Left hindlimb (tissue), 1 donor: ENCODE measurements around the gene C16orf92.

Experiments
- DNase-seq: peaks from one replicate; pipeline ENCODE4 v3.0.0-alpha.2; 2018

The C16orf92 gene

GRCh38 chr16:30027588-30028437 lies 4.8 kb downstream of the C16orf92 start:
- no peak for DNase-seq

DNA sequence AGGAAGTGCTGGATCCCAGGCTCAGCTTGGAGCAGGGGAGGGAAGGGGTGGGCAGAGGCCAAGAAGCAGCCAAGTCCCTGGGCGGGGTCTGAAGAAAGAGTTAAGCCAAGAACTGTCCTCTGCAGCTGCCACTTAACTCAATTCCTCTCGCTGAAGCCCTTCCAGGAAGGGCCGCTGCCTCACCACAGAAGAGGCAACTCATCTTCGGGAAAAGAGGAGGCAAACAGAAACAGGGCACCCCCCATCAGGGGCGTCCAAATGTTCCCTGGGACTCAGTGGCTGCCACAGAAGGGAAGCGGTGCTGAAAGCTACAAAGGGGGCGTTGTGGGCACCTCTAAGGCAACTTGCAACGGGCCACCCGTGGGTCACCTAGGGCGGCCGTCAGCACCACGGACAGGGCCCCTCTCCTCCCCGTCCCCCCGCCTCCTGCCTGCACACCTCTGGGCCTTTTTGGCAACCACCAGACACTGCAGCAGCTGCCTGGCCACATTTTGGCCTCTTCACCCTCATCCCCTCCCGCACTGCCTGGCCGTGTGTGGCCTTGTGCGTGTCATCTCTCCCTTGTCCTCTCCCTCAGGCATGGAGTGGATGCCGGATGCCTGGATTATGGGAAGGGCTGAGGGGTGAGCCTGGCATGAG lies 5.6 kb downstream of the C16orf92 start:
- DNase-seq, result no peak

DNA sequence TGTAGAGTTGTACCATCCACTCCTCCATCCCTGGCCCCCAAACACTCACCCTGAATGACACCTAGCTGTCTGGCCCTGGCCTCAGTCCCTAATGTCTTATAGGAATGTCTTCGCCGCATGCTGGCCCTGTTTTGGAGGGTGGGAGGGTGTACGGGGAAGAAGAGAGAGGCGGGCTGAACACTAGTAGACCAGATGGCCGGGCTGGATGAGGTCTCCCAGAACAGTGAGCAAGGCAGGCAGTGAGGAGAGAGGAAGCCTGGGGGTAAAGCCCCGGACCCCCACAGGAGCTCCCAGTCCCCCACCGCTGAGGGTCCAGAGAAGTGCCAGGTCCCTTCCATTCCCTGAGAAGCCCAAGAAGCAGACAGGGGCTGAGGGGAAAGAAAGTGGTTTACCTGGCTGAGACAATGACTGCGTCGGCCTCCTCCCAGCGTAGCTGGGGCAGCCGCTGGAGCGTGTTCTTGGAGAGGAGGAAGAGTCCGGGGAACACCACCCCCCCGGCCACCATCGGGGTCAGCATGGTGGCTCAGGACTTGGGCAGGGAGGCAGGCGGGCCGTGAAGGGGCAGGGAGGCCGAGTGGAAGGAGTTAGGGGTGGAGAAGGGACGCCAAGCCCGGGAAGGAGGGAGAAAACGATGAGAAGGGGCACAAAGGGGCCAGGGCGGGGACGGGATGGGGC lies 7.2 kb downstream of the C16orf92 start:
- peak; percentile 17 for DNase-seq

- peak; percentile 35 for DNase-seq
These were observed 7.9 kb downstream of the C16orf92 start, which contains the start of gene TLCD3B for GRCh38 chr16:30030841-30031413. TSS of gene TLCD3B (minus strand) at chr16:30031271. CDS start at chr16:30030527, 744 bp downstream.

GRCh38 chr16:30031477-30031918 lies 8.5 kb downstream of the C16orf92 start:
- peak; percentile 2 for DNase-seq

DNA sequence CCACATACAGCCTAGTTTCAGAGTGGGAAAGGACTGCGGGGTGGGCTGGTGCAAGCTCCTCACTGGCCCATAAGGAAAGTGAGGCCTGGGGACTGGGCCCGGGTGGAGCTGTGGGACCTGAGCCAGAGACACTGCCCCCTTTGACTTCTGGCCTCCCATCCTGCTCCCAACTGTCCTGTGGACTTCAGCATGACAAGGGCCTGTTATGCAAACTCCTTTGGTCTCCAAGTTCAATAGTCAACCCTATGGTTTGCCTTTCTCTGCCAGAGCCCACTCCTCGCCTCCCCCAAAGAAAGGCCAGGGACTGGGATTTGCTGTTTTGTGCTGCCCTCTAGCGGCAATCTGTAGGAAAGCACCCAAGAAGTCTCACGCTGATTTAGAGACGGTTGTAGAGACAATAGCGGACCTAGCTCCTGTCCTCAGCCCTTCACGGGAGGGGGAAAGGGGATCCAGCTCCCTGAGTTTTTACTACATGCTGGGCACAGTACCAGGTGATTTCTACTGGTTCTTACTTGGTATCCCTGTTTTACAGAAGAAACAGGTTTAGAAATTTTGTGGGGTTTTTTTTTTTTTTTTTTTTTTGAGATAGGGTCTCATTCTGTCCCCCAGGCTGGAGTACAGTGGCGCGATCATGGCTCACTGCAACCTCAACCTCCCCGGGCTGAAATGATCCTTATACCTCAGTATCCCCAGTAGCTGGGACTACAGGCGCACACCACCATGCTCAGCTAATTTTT lies 9.3 kb downstream of the C16orf92 start:
- DNase-seq, result peak; percentile 51

GRCh38 chr16:30033270-30033669 lies 10.3 kb downstream of the C16orf92 start:
- DNase-seq, result peak; percentile 7

GRCh38 chr16:30040221-30040620 lies 17.2 kb downstream of the C16orf92 start:
- DNase-seq, result peak; percentile 0

DNA sequence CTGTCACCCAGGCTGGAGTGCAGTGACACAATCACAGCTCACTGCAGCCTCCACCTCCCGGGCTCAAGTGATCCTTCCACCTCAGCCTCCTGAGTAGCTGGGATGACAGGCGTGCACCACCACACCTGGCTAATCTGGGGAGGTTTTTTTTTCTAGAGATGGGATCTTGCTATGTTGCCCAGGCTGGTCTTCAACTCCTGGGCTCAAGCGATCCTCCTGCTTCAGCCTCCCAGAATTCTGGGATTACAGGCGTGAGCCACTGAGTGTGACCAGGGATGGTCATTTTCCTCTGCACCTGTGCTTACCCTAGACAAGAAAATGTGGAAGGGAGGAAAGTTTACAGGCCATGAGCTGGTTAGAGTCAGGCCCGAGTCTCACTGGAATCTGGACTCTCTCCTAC lies 17.7 kb downstream of the C16orf92 start:
- DNase-seq, result peak; percentile 0

GRCh38 chr16:30041841-30042240 lies 18.8 kb downstream of the C16orf92 start:
- DNase-seq, result peak; percentile 3

- DNase-seq, result peak; percentile 10
These were observed 23.2 kb downstream of the C16orf92 start for GRCh38 chr16:30046178-30046577.

DNA sequence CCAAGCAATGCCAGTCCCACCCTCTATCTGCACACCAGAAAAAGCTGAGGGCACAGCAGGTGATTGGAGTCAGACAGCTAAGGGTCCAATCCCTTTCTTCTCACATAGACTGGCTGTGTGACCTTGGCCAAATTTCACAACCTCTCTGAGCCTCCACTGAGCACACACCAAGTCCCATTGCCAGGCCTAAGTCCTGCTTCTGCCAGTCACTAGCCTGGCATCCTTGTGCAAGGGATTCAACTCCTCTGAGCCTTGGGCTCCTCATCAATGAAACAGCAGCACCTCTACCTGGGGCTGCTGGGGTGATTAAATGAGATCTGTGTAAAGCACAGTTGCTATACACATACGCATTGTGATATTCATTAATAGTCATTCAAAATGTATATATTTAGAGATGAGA lies 23.6 kb downstream of the C16orf92 start:
- DNase-seq, result peak; percentile 4

DNA sequence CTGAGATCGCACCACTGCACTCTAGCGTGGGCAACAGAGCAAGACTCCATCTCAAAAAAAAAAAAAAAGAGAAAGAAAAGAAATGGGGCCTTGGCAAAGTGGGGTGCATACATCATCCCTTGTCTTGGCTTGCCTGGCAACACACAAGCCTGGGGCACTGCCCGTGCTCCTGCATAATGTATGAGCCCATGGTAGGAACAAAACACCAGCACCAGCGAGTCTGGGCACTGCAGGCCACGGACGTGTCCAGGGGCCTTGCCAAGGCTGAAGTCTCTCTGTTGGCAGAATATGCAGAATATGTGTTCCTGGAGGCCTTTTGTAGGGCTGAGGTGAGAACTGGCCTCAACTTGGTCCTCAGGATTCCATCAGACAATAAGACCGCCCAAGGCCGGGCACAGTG lies 26.9 kb downstream of the C16orf92 start:
- DNase-seq, result peak; percentile 20

- no peak for DNase-seq
These were observed 28.5 kb downstream of the C16orf92 start for GRCh38 chr16:30051518-30051917.

DNA sequence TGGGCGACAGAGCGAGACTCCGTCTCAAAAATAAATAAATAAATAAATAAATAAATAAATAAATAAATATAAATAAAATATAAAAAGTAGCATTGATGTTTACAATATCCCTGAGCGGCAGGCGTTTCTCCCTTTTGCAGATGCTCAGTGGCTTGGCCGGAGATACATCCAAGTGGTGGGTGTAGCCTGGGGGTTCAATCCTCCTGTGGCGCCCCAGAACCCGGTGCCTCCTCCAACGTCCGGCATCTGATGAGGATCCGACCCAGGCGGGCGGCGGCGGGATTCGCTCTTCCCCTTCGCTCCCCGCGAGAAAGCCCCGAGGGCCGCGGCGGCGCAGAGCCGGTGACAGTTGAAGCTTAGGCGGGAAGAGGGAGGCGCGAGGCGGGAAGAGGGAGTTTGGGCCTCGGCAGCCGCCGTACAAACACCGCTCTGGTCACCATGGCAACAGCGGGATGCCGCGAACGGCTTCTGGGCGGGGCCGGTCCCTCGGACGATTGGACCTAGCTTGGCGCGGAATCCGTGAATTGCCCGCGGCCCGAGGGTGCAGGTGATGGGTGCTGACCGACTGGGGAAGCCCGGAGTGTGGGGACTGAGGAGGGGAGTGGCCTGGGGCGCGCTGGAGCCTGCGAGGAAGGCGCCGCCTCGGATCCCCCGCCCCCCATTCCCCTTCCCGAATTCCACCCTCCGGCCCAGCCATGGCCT lies 29.8 kb downstream of the C16orf92 start:
- peak; percentile 95 for DNase-seq

GRCh38 chr16:30053376-30054015 lies 30.5 kb downstream of the C16orf92 start:
- peak; percentile 47 for DNase-seq

DNA sequence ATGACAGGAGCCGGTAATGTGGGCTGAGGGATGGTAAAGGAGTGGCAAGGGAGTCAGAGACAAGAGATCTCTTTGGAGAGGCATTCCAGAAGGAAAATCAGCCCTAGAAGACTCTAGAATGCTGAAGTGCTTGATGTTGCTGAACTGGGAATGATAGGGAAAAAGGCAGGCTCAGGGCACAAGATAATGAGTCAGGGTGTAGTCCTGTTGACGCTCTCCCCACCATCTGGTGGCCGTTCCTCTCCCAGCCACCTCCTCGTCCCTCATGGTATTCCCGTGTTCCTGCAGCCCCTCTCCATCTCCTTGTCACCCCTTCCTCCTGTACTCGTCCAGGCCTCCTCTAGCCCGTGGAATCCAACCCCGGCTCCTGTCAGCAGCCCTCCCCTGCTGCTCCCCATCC lies 31.5 kb downstream of the C16orf92 start:
- no peak for DNase-seq

GRCh38 chr16:30054959-30055553 lies 32.1 kb downstream of the C16orf92 start:
- no peak for DNase-seq

DNA sequence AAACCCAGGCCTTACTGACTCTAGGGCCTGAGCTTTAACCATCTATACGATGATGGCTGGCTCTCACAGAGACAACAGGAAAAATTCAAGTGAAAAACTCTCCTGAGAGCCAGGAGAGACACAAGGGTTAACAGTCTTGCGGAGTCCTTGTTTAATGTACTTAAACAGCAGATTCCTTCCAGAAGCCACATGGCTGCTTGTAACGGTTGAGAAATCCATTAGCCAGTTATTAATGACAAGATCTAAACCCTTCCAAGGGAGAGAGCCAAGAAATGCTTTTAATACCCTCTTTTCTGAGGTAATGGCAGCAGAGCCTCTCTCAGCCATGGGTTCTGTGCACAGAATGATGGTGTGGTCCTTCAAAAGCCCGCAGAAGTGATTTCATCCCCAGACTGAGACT lies 37.3 kb downstream of the C16orf92 start:
- no peak for DNase-seq

GRCh38 chr16:30060836-30061554 lies 38.0 kb downstream of the C16orf92 start:
- DNase-seq, result peak; percentile 56
